NOMO-1 treated with DMSO at 0.1 percent for 48 hours (cell line): ENCODE results near the gene G2E3.
"Not testable (repeated sequence)": the region's sequence is repeated elsewhere in the genome, so short reads cannot be mapped to it uniquely, and the experiment has no call there.

Experiments
- DNase-seq: peaks from one replicate; lab custom pipeline; 2025; ENCODE audit not compliant: unreplicated experiment; lab: John Stamatoyannopoulos, UW

Gene G2E3

DNA sequence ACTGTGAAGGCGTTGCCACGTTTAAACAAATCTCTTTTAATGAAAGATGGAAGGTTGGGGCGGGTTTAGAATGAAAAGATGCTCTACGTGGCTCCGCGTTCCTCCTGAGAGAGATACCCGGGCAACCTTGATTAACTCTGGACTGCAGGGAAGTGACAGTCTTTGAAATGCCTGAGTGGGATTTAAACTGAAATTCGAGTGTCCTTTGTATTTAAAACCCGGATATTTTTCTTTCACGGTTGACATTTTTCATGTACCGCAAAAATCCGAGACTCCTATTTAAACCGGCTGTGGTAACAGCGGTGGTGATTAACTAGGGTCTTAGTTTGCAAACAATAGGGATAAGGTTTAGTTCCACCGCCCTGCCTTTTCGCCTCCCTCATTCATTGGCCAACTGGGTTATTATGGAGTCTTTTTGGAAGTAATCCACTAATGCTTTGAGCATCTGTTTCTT is 707 bp downstream of the G2E3 start:
- peak; percentile 24 for DNase-seq

DNA sequence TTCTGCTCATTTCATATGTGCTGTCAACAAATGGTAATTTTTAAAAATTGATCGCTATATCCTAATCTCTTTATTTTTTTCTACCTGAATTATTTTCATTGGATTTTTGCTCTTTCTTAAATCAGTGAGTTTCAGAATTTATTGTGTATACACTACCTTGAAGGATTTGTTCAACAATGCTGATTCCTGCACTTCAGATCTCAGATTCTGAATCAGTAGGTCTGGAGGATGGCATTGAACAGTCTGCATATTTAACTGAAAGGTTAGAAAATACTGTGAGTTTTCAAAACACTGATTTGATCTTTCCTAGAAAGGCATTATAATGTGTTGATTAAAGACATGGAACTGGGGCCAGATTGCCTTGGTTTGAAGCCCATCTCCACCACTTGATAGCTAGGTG is 1.6 kb downstream of the G2E3 start:
- DNase-seq: no peak

DNA sequence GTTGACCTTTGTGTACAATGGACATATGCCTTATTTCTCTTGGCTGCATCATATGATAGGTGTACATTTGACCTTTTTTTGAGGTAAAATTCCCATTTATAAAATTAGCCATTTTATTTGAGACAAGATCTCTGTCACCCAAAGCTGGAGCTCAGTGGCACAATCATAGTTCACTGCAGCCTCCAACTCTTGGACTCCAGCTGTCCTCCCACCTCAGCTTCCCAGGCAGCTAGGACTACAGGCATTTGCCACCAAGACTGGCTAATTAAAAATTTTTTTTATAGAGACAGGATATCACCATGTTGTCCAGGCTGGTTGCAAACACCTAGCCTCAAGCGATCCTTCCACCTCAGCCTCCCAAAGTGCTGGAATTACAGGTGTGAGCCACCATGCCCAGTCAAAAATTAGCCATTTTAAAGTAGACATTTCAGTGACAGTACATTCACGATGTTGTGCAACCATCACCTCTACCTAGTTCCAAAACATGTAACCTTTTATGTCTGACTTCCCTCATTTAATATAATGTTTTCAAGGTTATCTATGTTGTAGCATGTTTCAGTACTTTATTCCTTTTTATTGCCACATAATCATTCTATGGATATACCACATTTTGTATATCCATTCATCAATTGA is 5.4 kb downstream of the G2E3 start:
- no peak for DNase-seq

DNA sequence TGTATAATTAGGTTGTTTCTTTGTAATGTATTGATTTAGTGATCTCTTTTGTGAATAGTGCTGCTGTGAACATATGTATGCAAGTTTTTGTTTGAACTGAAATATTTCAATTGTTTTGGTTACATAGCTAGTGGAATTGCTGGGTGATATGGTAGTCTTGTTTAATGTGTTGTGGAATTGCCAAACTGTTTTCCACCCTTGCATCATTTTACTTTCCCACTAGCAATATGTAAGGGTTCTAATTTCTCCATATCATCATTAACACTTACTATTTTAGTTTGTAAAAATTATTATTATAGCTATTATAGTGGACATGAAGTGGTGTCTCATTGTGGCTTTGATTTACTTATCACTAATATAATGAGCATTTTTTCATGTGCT is 5.9 kb downstream of the G2E3 start:
- DNase-seq: no peak

DNA sequence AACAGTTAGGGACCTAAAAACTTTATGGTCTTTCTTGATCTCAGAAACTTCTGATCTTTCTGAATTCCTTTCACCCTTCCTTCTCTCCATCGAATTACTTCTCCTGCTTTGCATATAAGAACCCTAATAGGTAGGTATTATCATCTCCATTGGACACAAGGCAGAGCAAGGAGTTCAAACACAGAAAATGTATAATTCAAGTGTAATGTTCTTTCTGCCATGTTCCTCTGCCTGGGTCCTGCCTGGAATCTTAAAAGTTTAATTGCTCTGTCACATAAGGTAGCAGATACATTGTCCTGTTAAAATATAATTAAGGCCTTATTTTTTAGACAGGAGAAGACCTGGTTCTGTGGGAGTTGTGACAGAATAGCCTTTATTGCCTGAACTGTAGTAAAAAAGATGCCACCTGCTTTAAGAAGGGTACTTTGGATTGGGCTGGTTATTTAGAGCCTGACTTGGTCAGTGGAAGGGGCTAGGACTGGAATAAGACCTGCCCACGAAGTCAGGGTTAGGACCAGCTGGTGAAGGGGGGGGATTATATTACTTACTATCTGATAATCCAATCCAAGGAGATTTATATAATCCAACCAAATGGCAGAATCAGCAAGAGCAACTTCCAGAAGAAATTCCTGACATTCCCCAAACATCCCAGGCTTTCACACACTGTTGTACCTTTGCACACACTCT is 10.4 kb downstream of the G2E3 start:
- DNase-seq: no peak

DNA sequence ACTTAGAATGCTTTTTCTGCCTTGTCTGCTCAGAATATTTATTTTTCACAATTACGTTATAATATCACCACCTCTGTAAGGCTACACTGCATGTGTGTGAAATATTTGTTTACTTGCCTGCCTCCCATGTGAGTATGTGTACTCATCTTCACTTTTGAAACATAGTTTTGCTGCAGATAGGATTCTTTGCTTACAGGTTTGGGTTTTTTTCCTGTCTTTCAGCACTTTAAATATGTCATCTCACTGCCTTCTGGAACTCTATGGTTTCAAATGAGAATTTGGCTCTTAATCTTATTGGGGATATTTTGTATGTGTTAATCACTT is 10.9 kb downstream of the G2E3 start:
- DNase-seq: no peak

DNA sequence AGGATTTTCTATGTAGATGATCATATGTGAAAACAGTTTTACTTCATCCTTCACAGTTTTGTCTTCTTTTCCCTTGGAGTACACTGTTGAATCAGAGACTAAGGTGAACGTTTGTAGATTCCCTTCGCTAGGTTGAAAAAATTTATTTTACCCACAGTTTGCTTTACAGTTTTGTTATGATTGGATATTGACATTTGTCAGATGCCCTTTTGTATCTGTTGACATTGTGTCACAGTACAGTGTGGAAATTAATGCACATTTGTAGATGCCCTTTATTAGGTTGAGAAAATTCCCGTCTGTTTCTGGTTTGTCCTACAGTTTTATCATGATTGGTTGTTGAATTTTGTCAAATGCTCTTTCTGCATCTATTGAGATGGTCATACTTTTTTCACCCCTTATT is 13.3 kb downstream of the G2E3 start:
- no peak for DNase-seq

DNA sequence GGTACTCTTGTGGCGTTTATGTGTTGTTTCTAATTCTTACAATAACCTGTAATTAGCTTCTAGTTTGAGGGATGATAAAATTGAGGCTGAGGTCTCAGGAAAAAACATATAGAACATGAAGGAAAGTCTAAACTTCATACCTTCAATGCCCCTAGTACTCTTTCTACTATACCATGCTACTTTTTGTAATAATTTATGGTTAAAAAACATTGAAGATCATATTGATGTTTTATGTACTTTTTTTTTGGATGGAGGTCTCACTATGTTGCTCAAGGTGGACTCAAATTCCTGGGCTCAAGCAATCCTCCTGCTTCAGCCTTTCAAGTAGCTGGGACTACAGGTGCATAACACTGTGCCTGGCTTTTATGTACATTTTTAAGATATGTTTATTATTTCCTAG is 13.8 kb downstream of the G2E3 start:
- DNase-seq: no peak

DNA sequence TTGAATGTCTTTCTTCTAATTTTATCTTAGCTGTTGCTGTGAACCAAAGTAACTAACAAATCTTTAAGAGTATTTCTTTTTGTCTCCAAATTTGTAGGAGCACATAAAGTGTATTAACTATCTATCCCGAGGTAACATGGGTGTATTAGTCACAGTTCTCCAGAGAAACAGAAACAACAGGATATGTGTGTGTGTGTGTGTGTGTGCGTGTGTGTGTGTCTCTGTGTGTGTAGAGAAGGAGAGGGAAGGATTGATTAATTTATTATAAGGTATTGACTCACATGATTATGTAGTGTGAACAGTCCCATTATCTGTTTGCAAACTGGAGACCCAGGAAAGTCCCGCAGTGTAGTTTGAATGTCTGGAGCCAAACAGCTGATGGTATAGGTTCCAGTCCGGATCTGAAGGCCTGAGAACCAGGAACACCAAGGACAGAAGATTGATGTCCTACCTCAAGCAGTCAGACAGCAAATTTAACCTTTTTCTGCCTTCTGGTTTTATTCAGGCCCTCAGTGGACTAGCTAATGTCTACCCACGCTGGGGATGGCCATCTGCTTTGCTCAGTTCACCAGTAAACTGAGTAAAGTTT is 14.4 kb downstream of the G2E3 start:
- DNase-seq: no peak

DNA sequence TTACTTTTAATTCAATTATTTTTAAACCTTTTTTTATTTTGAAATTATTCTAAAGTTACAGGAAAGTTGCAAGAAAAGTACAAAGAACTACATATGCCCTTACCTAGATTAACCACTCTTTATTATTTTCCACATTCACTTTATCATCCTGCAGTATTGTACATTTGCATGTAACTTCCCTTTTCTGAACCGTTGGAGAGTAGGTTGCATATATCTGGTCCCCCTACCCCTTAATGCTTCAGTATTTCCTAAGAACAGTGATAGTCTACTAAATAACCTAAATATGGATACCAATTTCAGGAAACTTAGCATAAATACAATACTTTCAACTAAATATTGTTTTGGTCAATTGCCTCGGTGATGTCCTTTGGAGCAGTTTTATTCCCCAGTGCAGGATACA is 15.0 kb downstream of the G2E3 start:
- peak; percentile 6 for DNase-seq

DNA sequence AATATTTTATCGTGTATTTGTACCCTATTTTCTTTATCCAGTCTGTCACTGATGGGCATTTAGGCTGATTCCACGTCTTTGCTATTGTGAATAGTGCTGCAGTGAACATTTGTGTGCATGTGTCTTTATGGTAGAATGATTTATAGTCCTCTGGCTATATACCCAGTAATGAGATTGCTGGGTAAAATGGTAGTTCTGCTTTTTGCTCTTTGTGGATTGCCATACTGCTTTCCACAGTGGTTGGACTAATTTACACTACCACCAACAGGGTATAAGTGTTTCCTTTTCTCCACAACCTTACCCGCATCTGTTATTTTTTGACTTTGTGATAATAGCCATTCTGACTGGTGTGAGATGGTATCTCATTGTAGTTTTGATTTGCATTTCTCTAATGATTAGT is 15.8 kb downstream of the G2E3 start:
- DNase-seq: peak; percentile 53

DNA sequence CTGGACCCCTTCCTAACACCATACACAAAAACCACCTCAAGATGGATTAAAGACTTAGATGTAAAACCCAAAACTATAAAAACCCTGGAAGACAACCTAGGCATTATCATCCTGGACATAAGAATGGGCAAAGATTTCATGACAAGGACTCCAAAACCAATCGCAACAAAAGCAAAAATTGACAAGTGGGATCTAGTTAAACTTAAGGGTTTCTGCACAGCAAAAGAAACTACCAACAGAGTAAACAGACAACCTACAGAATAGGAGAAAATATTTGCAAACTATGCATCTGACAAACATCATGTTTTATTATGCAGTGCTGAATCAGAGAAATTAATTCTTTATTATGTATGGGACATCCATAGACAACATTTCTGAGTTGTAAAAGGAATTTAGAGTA is 17.4 kb downstream of the G2E3 start:
- DNase-seq: not testable (repeated sequence)

DNA sequence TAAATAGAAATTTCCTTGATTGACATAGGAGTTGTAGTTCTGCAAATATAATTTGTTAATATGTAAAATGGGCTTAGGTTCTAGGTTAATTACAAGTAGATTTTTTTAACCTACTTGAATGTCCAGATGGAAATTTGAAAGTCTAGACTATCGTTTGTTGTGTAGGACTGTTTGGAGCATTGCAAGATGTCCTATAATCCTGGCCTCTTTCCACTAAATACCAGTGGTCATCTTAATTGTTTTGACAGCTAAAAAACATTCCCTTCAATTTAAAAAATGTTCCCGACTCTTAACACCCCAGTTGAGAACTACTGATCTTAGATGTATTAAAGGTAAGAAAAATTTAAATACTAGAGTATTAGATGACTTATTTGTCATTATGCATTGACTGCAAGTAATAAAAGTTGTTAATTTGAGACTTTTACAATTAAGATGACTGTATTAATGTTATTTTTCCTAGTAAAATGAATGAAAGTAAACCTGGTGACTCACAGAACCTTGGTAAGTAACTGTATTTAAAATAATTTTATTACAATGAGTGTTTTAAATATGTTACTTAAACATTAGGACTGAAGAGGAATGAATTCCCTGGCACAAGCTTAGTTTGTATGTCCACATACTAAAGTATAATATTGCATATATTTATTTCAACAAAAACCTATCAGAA is 21.8 kb downstream of the G2E3 start:
- DNase-seq: no peak

DNA sequence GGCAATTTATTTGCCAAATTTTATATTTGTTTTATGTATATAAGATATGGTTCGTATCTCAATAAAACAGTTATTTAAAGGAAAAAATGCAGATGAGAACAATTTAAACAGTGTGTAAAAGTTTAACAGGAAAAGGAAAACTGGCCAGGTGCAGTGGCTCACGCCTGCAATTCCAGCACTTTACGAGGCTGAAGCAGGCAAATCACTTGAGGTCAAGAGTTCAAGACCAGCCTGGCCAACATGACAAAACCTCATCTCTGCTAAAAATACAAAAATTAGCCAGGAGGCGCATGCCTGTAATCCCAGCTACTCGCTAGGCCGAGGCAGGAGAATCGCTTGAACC is 22.3 kb downstream of the G2E3 start:
- DNase-seq: no peak

DNA sequence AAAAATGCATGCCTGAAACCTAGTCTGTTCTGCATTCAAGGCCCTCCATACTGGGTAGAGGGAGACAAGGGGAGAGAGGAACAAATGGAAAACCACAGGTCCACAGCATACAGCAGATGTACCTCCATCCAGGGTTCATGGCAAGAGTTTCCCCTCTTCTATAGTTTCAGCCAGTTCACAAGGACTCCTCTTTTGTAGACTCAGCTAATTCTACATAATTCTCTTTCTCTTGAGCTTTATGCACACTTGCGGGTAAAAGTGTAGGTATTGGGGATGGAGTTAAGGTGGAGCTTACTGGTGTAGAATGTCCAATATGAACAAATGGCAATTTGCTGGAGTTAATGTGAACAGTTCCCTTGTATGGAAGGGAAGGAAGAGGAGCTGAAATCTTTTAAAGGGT is 23.4 kb downstream of the G2E3 start:
- no peak for DNase-seq

DNA sequence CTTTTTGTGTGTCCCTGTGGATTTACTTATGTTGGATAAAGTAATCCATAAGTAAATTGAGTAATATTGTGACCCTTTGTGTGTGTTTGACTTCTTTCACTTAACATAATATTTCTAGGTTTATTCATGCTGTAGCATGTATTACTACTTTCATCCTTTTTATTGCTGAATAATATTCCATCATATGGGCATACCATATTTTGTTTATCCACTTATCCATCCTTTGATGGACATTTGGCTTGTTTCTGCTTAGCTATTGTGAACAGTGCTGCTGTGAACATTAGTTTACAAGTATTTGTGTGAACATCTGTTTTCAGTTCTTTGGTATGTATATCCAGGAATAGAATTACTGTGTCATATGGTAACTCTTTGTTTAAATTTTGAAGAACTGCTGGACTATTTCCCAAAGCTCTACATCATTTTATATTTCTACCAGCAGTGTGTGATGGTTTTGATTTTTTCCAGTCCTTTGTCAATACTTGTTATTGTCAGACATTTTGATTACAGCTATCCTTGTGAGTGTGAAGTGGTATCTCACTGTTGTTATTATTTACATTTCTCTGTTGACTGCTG is 25.2 kb downstream of the G2E3 start:
- no peak for DNase-seq

DNA sequence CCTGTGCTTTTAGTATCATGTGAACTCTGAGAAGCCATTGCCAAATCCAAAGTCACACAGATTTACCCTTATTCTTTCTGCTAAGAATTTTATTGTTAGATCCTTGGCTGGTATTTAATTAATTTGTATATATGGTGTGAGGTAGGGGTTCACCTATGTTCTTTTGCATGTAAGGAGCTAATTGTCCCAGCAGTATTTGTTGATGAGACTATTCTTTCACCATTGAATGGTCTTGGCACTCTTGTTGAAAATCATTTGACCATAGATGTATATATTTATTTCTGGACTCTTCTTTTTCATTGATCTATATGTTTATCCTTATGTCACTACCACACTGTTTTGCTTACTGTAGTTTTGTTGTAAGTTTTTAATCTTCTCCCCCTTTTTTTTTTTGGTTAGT is 26.2 kb downstream of the G2E3 start:
- DNase-seq: no peak

DNA sequence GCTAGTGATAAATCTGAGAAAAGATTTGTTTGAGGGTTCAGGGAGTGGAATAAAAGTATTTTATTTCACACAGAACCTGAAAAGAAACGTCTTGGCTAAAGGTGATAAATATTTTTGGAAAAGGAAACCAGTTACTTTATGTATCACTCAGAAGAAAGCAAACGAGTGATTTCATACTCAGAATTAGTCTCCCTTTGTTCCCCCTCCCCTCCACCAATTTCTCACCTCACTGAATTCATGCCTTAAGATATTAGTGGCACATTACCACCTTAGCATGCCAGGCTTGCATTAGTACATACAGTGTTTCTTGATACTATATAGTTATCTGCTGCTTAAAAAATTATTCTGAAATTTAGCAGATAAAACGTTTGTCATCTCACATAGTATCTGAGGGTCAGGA is 28.2 kb downstream of the G2E3 start:
- DNase-seq: no peak

DNA sequence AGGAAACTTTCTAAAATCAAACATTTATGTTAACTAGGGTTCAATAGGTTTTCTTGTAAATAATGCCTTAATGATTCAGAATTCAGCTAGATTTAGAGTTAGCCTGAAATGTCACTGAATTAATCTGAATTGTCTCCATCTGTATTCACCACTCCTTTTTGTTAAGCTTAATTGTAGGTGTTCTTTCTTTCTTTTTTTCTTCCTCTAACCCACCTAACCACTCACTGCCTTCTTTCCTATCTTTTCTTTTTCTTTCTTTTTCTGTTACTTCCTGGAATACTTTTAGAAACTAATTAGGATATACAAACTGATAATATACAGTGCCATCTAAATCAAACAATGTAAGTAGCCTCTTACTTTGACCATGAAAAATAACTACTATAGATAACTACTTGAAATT is 29.9 kb downstream of the G2E3 start:
- no peak for DNase-seq

DNA sequence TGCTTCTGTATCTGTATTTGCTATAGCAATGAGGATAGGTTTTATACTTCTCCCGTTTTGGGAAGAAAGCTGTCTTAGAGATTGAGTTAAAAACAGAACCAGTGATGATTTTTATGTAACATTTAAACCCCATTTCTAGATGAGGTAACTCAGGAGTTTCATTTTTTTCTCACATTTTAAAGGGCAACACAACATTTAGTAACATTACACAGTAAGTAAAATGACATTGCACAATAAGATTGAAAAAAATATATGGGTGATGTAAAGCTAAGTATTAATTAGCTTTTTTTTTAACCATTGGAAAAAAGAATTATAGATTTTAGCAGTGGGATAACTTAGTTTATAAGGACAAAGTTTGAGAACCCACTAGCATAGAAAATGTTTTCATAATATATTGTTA is 38.0 kb downstream of the G2E3 start:
- no peak for DNase-seq

DNA sequence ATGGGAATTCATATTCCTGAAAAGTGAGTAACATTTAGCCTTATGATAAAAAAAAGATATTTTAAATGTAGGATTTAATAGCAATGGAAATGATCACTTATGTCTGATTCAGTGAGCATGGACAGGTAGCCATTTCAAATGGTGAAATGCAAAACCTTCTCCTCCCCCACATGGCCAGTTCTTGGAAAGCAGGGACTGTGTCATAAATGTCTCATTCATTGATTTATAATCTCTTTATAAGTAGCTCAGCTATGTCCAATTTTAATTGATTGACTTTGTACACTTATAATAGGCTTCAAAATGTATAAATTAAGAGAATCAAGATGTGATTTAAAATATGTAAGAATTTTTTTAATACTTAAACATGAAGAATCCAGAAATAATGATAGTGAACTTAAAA is 38.5 kb downstream of the G2E3 start:
- no peak for DNase-seq
